Non-pigmented ciliary epithelial cell (primary cell): ENCODE data around the gene SPATA18.
"Not testable (repeated sequence)": the region's sequence is repeated elsewhere in the genome, so short reads cannot be mapped to it uniquely, and the experiment has no call there.

Experiments
- DNase-seq: peaks from one replicate; pipeline ENCODE4 v3.0.0-alpha.2; 2010; ENCODE audit warnings: low read depth

The SPATA18 gene

GRCh38 chr4:52107745-52108144, 56.6 kb downstream of the SPATA18 start:
- no peak for DNase-seq

- DNase-seq: no peak
Measured at GRCh38 chr4:52110171-52110570, 59.1 kb downstream of the SPATA18 start.

GRCh38 chr4:52111995-52112394, 60.9 kb downstream of the SPATA18 start:
- DNase-seq: no peak

- no peak for DNase-seq
Measured at GRCh38 chr4:52112411-52112810, 61.3 kb downstream of the SPATA18 start.

- DNase-seq: no peak
Measured at GRCh38 chr4:52116641-52117040, 65.5 kb downstream of the SPATA18 start.

- DNase-seq: no peak
Measured at GRCh38 chr4:52126226-52126625, 75.1 kb downstream of the SPATA18 start.

- no peak for DNase-seq
Measured at GRCh38 chr4:52126966-52127365, 75.9 kb downstream of the SPATA18 start.

GRCh38 chr4:52135171-52135570, 84.1 kb downstream of the SPATA18 start:
- no peak for DNase-seq

- not testable (repeated sequence) for DNase-seq
Measured at GRCh38 chr4:52137152-52137551, 86.0 kb downstream of the SPATA18 start.

GRCh38 chr4:52142816-52143215, 91.7 kb downstream of the SPATA18 start:
- no peak for DNase-seq

- DNase-seq: no peak
Measured at GRCh38 chr4:52143815-52144214, 92.7 kb downstream of the SPATA18 start.

- DNase-seq: no peak
Measured at GRCh38 chr4:52144372-52144771, 93.3 kb downstream of the SPATA18 start.
